HPDE6-E6E7 (cell line): ENCODE data around the gene GEMIN7.

Source experiments
- DNase-seq: peaks from one replicate; pipeline ENCODE4 v3.0.0; 2011; ENCODE audit warnings: missing footprints; ENCODE audit errors: extremely low spot score

GEMIN7 gene

GRCh38 chr19:45090034-45090433, 11.0 kb downstream of the GEMIN7 start:
- DNase-seq, result no peak

- DNase-seq, result no peak
Measured at GRCh38 chr19:45090606-45091005, 11.5 kb downstream of the GEMIN7 start.

- DNase-seq, result peak; percentile 94
Measured at GRCh38 chr19:45091031-45091923, 12.2 kb downstream of the GEMIN7 start.

GRCh38 chr19:45092747-45093678, 14.0 kb downstream of the GEMIN7 start, which contains the start of gene PPP1R37:
Gene PPP1R37 (plus strand): TSS chr19:45093179. CDS start chr19:45093326, 147 bp downstream.
- peak; percentile 91 for DNase-seq

GRCh38 chr19:45094137-45094536, 15.1 kb downstream of the GEMIN7 start:
- DNase-seq, result no peak

GRCh38 chr19:45094707-45095106, 15.6 kb downstream of the GEMIN7 start:
- DNase-seq, result no peak

- DNase-seq, result no peak
Measured at GRCh38 chr19:45095496-45096413, 16.7 kb downstream of the GEMIN7 start.

- no peak for DNase-seq
Measured at GRCh38 chr19:45096700-45097099, 17.6 kb downstream of the GEMIN7 start.

GRCh38 chr19:45097450-45097775, 18.4 kb downstream of the GEMIN7 start:
- no peak for DNase-seq

GRCh38 chr19:45097776-45098520, 18.9 kb downstream of the GEMIN7 start:
- DNase-seq, result peak; percentile 87

GRCh38 chr19:45098521-45099466, 19.7 kb downstream of the GEMIN7 start:
- DNase-seq, result no peak

GRCh38 chr19:45099467-45100191, 20.6 kb downstream of the GEMIN7 start:
- no peak for DNase-seq

- DNase-seq, result no peak
Measured at GRCh38 chr19:45100201-45100600, 21.1 kb downstream of the GEMIN7 start.

GRCh38 chr19:45100846-45101252, 21.8 kb downstream of the GEMIN7 start:
- DNase-seq, result no peak

GRCh38 chr19:45101806-45102205, 22.7 kb downstream of the GEMIN7 start:
- DNase-seq, result no peak

- no peak for DNase-seq
Measured at GRCh38 chr19:45102481-45102880, 23.4 kb downstream of the GEMIN7 start.

- DNase-seq, result no peak
Measured at GRCh38 chr19:45103156-45103507, 24.1 kb downstream of the GEMIN7 start.

- DNase-seq, result no peak
Measured at GRCh38 chr19:45103508-45104319, 24.7 kb downstream of the GEMIN7 start.
